GM19238 (cell line): ENCODE results near the gene EEF1G.
A peak's percentile ranks its signal among the peaks of the same experiment; 100 is the strongest.

Experiments
- DNase-seq: peaks from one replicate; pipeline ENCODE4 v3.0.0; 2011; ENCODE audit warnings: low spot score; ENCODE audit not compliant: insufficient read length

Gene EEF1G

GRCh38 chr11:62540804-62541701, 32.6 kb downstream of the EEF1G start:
- DNase-seq: peak; percentile 59

DNA sequence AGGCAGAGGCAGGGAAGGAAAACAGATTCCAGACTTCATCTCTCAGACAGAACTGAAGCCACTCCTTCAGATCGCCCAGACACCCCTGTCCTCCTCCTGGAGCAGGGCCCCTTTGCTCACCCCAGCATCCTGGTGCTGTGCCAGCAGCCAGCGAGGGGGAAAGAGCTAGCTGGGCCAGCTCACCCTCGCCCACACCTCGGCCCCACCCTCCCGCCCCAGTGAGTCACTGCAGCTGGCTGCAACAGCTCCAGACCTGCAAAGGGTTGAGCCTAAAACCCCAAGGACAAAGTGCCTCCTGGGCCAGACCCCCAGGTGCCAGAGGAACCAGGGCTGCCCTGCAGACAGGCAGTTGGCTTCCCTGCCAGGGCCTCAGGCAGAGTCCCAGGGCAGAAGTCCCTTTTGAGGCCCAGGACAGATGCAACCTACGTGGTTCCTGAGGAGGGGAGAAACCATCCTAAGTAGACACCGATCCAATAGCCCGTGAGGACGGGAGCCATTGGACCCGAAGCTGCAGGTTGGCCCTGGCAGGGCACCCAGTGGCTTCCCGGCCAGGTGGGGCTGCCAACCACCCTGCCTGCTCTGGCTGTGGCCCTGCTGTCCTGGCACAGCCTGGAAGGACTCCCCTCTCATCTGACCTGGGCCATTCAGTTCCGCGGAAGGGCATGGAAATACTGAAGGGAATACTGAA, 34.3 kb downstream of the EEF1G start:
- no peak for DNase-seq

DNA sequence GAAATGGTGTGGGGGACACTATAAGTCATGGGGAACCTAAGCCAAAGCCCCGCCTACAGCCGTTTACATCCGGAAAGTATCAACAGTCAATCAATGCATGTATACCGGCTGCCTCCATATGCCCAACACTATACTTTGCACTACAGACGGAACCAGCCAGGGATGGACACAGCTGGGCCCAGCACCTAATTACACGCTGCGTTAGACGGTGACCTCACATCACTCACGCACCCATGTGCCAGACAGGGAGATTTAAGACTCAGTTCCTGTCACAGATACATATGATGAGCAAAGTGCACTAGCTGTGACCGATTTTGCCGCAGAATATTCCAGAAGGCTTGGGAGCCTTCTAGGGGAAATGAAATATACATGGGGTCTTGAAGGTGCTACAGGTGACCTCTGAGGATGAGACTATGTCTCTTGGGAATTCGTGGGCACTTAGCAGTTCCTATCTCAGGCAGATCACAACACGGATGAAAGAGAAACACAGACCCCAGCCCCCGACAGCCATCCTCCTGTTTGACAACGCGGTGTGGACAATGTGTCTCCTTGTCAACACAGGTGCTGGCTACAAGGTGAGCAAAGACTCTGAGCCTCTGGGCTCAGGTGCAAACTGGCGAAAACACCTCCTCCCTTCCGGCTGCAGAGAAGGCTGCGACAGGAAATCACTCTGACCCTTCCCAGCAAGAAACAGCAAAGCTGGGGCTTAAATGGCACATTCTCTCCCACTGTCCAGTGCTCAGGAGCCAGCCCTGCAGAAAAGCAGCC, 35.0 kb downstream of the EEF1G start:
- DNase-seq: no peak

- no peak for DNase-seq
Measured at GRCh38 chr11:62536301-62536957, 37.3 kb downstream of the EEF1G start.

GRCh38 chr11:62535802-62536201, 37.9 kb downstream of the EEF1G start:
- no peak for DNase-seq

DNA sequence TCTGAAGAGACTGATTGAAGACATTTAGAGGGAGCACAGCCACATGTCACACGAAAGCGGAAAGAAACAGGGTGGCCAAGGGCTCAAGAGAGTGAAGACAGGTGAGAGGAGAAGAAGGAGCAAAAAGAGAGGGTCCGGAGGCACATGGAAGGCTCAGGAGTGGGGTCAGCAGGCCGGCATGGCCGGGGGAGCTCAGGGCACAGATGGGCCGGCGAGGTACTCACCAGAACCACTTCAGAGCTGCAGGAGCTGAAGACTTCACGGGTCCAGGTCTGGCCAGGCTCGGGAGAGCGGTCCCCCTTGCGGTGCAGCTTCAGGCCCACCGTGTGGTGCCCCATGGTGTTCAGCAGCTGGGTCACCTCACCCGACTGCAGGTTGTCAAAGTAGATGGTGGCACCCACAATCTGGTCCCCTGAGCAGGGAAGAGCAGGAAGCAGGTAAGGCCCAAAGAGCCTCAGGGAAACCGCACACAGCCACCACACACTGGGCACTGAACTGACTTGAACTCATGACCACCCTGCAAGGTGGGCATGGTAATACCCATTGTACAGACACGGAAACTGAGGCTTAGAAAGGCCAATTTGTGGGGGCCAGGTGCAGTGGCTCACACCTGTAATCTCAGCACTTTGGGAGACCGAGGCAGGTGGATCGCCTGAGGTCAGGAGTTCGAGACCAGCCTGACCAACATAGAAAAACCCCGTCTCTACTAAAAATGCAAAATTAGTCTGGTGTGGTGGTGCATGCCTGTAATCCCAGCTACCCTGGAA, 38.7 kb downstream of the EEF1G start:
- no peak for DNase-seq

DNA sequence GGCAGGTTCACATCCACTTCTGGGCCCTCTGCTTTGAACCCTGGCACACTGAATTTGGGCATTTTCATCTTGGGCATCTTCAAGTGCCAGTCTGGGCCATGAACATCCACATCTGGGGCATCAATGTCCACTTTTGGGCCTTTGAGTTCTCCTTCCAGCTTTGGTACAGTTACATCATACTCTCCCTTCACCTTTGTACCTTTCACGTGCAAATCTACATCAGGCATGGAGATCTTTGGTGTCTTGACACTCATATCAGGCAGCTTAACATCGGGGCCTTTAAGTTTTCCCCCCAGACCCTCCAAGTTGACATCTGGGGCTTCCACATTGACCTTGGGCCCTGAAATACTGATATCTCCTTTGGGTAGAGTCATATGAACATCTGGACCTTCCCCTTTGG, 41.6 kb downstream of the EEF1G start:
- DNase-seq: no peak

- DNase-seq: no peak
Measured at GRCh38 chr11:62516736-62517371, 56.8 kb downstream of the EEF1G start.

DNA sequence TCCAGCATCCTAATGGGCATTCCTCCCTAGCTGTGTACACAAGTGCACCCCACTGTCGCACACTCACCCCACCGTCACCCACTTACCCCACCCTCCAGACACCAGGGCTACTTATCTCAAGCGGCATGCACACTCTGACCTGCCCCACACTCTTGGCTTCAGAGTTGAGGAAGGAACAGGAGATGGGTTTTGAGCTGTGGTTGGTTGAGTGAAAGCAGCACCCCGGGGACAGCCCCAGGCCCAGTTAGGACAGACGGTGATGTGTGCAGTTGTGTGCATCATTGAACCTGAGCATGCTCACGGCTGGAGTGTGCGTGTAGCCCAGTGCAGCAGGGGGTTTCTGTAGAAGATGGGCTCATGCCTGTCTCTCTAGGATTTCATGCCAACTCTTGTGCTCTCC, 59.5 kb downstream of the EEF1G start:
- no peak for DNase-seq

DNA sequence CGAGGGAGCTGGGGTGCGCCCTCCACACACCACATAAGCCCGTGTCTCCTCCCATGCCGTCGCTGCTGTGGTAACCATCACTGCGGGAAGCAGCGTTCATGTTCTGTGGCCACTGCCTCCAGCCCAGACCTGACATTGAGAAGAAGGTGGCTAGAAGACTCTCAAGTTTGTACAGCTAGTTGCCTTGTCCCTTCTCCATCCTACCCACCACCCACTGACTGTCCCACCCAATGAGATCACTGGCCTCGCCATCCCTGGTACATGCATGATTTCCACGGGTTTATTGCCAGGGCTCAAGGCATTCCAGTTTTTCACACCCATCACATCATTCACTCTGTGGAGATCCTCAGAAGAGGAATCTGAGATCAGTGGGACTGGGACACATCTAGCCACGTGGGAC, 60.1 kb downstream of the EEF1G start:
- no peak for DNase-seq

GRCh38 chr11:62512961-62513360, 60.7 kb downstream of the EEF1G start:
- DNase-seq: no peak
